IMR-90 (cell line): ENCODE data around the gene PFN1. TPM values are rescaled to one million over a fixed set of nuclear protein-coding genes. Genes with fewer than 3 reads are reported as not detected.

Source experiments
- ATAC-seq: fragments of 200-7000 bp; cut with Tn5 transposase; 2 replicates; pipeline ENCODE4 v1.9.1; 2020; ENCODE audit warnings: low read depth, mild to moderate bottlenecking, moderate library complexity
- BruUV-seq: library from RNA; stranded (reverse); fragments of 400-500 nt; replicated peaks from 2 replicates; lab custom pipeline; 2021; lab: Mats Ljungman, UMichigan
- CTCF ChIA-PET: fragments of 300-600 bp; formaldehyde crosslinking; extraction: SDS; loops from one replicate; lab custom pipeline; 2021; ENCODE audit warnings: antibody characterized with exemption; lab: Yijun Ruan, JAX
- POLR2A ChIA-PET: fragments of 300-600 bp; sonication (Branson Sonifier 250); formaldehyde crosslinking; loops from one replicate; lab custom pipeline; 2022; ENCODE audit warnings: antibody characterized with exemption; ENCODE audit not compliant: unreplicated experiment; lab: Charles Lee
- DNase-seq: peaks from one replicate; pipeline ENCODE4 v3.0.0; 2013
- H2AFZ ChIP-seq: replicated peaks from 2 replicates; pipeline ENCODE3; 2013; ENCODE audit warnings: low read length, mild to moderate bottlenecking; ENCODE audit not compliant: poor library complexity
- H2AK5ac ChIP-seq: 2 replicates; pipeline ENCODE4 v1.6.1; 2013; ENCODE audit warnings: low read depth, low read length, inconsistent platforms
- H2AK9ac ChIP-seq: replicated peaks from 2 replicates; pipeline ENCODE3; 2013; ENCODE audit warnings: mild to moderate bottlenecking, low read depth, low read length, moderate library complexity; ENCODE audit not compliant: poor library complexity
- H2BK120ac ChIP-seq: 2 replicates; pipeline ENCODE4 v1.6.1; 2013; ENCODE audit warnings: low read depth, low read length, inconsistent platforms
- H2BK15ac ChIP-seq: 3 replicates; pipeline ENCODE4 v1.6.1; 2013; ENCODE audit warnings: low read depth, low read length, inconsistent platforms
- H2BK20ac ChIP-seq: 2 replicates; pipeline ENCODE4 v1.6.1; 2013; ENCODE audit warnings: low read depth, mild to moderate bottlenecking, inconsistent platforms, low read length, moderate library complexity
- H2BK5ac ChIP-seq: 2 replicates; pipeline ENCODE4 v1.6.1; 2013; ENCODE audit warnings: mild to moderate bottlenecking, low read depth, low read length, inconsistent platforms; ENCODE audit not compliant: poor library complexity, severe bottlenecking
- H3K14ac ChIP-seq: replicated peaks from 2 replicates; pipeline ENCODE4 v1.6.1; 2013; ENCODE audit warnings: low read depth, low read length, inconsistent platforms
- H3K18ac ChIP-seq: 2 replicates; pipeline ENCODE4 v1.6.1; 2013; ENCODE audit warnings: low read depth, low read length, control low read depth
- H3K23ac ChIP-seq: 2 replicates; pipeline ENCODE4 v1.6.1; 2013; ENCODE audit warnings: low read depth, low read length, inconsistent platforms
- H3K27ac ChIP-seq: 2 replicates; pipeline ENCODE4 v1.5.1; 2013; ENCODE audit warnings: mild to moderate bottlenecking, control low read depth, low read length; ENCODE audit not compliant: insufficient read depth
- H3K27me3 ChIP-seq: 2 replicates; pipeline ENCODE4 v1.6.1; 2013; ENCODE audit warnings: low read length; ENCODE audit not compliant: control insufficient read depth, insufficient read depth
- H3K36me3 ChIP-seq: 2 replicates; pipeline ENCODE4 v1.6.1; 2013; ENCODE audit warnings: low read length, mixed read lengths; ENCODE audit not compliant: control insufficient read depth, insufficient read depth
- H3K4ac ChIP-seq: 2 replicates; pipeline ENCODE4 v1.6.1; 2013; ENCODE audit warnings: low read depth, low read length, inconsistent platforms
- H3K4me1 ChIP-seq: 2 replicates; pipeline ENCODE4 v1.6.1; 2013; ENCODE audit warnings: low read length, mixed read lengths; ENCODE audit not compliant: control insufficient read depth, insufficient read depth
- H3K4me2 ChIP-seq: 2 replicates; pipeline ENCODE4 v1.6.1; 2013; ENCODE audit warnings: low read depth, mild to moderate bottlenecking, control low read depth, low read length, moderate library complexity
- H3K4me3 ChIP-seq: 2 replicates; pipeline ENCODE4 v1.5.1; 2013; ENCODE audit warnings: low read depth, mild to moderate bottlenecking, control low read depth, low read length, moderate library complexity; ENCODE audit not compliant: insufficient read depth
- H3K56ac ChIP-seq: 2 replicates; pipeline ENCODE4 v1.6.1; 2013; ENCODE audit warnings: low read length, inconsistent platforms; ENCODE audit not compliant: insufficient read depth; ENCODE audit errors: extremely low read depth
- H3K79me1 ChIP-seq, 2 experiments: 2 replicates each; pipeline ENCODE4 v1.6.1; 2013; ENCODE audit warnings: low read length in 2 of 2, inconsistent platforms in 1 of 2, low read depth in 1 of 2
- H3K9ac ChIP-seq: 2 replicates; pipeline ENCODE4 v1.6.1; 2013; ENCODE audit warnings: low read depth, low read length, control low read depth
- H3K9me1 ChIP-seq: 2 replicates; pipeline ENCODE4 v1.6.1; 2013; ENCODE audit warnings: low read length, inconsistent platforms; ENCODE audit not compliant: insufficient read depth
- H3K9me3 ChIP-seq: 2 replicates; pipeline ENCODE4 v1.6.1; 2013; ENCODE audit warnings: low read length; ENCODE audit not compliant: control insufficient read depth, insufficient read depth
- H4K20me1 ChIP-seq: 2 replicates; pipeline ENCODE4 v1.6.1; 2013; ENCODE audit warnings: low read length, inconsistent platforms; ENCODE audit not compliant: insufficient read depth
- H4K5ac ChIP-seq: 2 replicates; pipeline ENCODE4 v1.6.1; 2013; ENCODE audit warnings: mild to moderate bottlenecking, low read depth, low read length, control low read depth
- H4K8ac ChIP-seq, 2 experiments: 2 replicates each; pipeline ENCODE4 v1.6.1; 2013; ENCODE audit warnings: low read depth in 2 of 2, low read length in 2 of 2, control low read depth in 1 of 2, inconsistent platforms in 1 of 2
- H4K91ac ChIP-seq: 2 replicates; pipeline ENCODE4 v1.6.1; 2013; ENCODE audit warnings: low read depth, low read length, inconsistent platforms; ENCODE audit not compliant: insufficient read depth
- BHLHE40 ChIP-seq: fragments of 150-350 bp; IDR thresholded peaks from 2 replicates; pipeline ENCODE4 v1.6.1; 2016; ENCODE audit warnings: mild to moderate bottlenecking, low read depth, low read length
- CEBPB ChIP-seq: IDR thresholded peaks from 2 replicates; pipeline ENCODE4 v1.6.1; 2012; ENCODE audit warnings: low read depth, low read length, improper control_type of control experiment
- CHD1 ChIP-seq: IDR thresholded peaks from 2 replicates; pipeline ENCODE4 v1.6.1; 2012; ENCODE audit warnings: low read depth, low read length, improper control_type of control experiment
- ELK1 ChIP-seq: fragments of 150-350 bp; IDR thresholded peaks from 2 replicates; pipeline ENCODE4 v1.6.1; 2016; ENCODE audit warnings: low read depth, mild to moderate bottlenecking, low read length, moderate library complexity, borderline replicate concordance
- FOS ChIP-seq: fragments of 150-350 bp; IDR thresholded peaks from 2 replicates; pipeline ENCODE4 v1.6.1; 2016; ENCODE audit warnings: low read depth, low read length
- MAFK ChIP-seq: IDR thresholded peaks from 2 replicates; pipeline ENCODE4 v1.6.1; 2012; ENCODE audit warnings: low read depth, low read length, improper control_type of control experiment
- MXI1 ChIP-seq: IDR thresholded peaks from 2 replicates; pipeline ENCODE4 v1.6.1; 2012; ENCODE audit warnings: low read depth, mild to moderate bottlenecking, low read length, moderate library complexity, borderline replicate concordance
- NFE2L2 ChIP-seq: fragments of 150-350 bp; IDR thresholded peaks from 2 replicates; pipeline ENCODE4 v1.6.1; 2016; ENCODE audit warnings: low read depth, mild to moderate bottlenecking, low read length
- POLR2A ChIP-seq: IDR thresholded peaks from 2 replicates; pipeline ENCODE4 v1.6.1; 2012; ENCODE audit warnings: mild to moderate bottlenecking, low read depth, low read length
- RAD21 ChIP-seq: IDR thresholded peaks from 2 replicates; pipeline ENCODE4 v1.6.1; 2012; ENCODE audit warnings: low read length, improper control_type of control experiment
- RCOR1 ChIP-seq: IDR thresholded peaks from 2 replicates; pipeline ENCODE4 v1.6.1; 2012; ENCODE audit warnings: mild to moderate bottlenecking, low read length, improper control_type of control experiment; ENCODE audit not compliant: insufficient replicate concordance
- RFX5 ChIP-seq: IDR thresholded peaks from 2 replicates; pipeline ENCODE4 v1.8.0; 2012; ENCODE audit warnings: low read depth, mild to moderate bottlenecking, low read length, moderate library complexity
- SMC3 ChIP-seq: fragments of 150-350 bp; IDR thresholded peaks from 2 replicates; pipeline ENCODE4 v1.6.1; 2016; ENCODE audit warnings: low read depth, mild to moderate bottlenecking, antibody characterized with exemption, low read length, moderate library complexity
- USF2 ChIP-seq: fragments of 150-350 bp; IDR thresholded peaks from 2 replicates; pipeline ENCODE4 v1.6.1; 2017; ENCODE audit warnings: mild to moderate bottlenecking, antibody characterized with exemption, low read length, low read depth
- WGBS, 2 experiments: methylation state at CpG; one replicate each; pipeline versions ENCODE4 v1.1.5 to v1.1.7; 2013; ENCODE audit warnings: missing lambda C conversion rate in 2 of 2; ENCODE audit not compliant: insufficient read length in 1 of 2; ENCODE audit errors: extremely low coverage in 2 of 2; 5-methylcytosine and 5-hydroxymethylcytosine counted together
- dilution Hi-C: fragments of 300-500 bp; cut with HindIII; formaldehyde crosslinking; loops from one replicate; pipeline ENCODE4 v1.14.3; 2018; ENCODE audit warnings: low sequenced_read_pairs; ENCODE audit not compliant: unreplicated experiment
- in situ Hi-C: fragments of 300-500 bp; cut with MboI; formaldehyde crosslinking; loops from 3 replicates; pipeline ENCODE4 v1.14.3; 2019; ENCODE audit warnings: low sequenced_read_pairs, inconsistent platforms, mixed read lengths
- intact Hi-C: fragments of 100-400 bp; cut with micrococcal nuclease; formaldehyde crosslinking; loops from 2 replicates; pipeline ENCODE4 v1.10.0; 2022
- polyA plus RNA-seq, 3 experiments: library from polyadenylated mRNA; depleted of rRNA; stranded (reverse); fragments of >200 nt; gene quantifications; 2 replicates each; pipeline ENCODE4 v1.2.3, GENCODE V29; 2012; ENCODE audit warnings: low replicate concordance in 1 of 3
- total RNA-seq: library from RNA; depleted of rRNA; stranded (reverse); fragments of >200 nt; gene quantifications from 2 replicates; pipeline ENCODE4 v1.2.3, GENCODE V29; 2012

PFN1 gene
- total and polyA plus RNA-seq, 2 of the 4 experiments (the other 2 are of a cell fraction): 348 to 1,671 TPM

GRCh38 chr17:4986951-4987766, 38.8 kb upstream of the PFN1 start, which contains the start of gene CAMTA2 (continued):
- no peak for TF ChIP-seq RCOR1

- Histone ChIP-seq H4K5ac (peak overlapping the region; percentile 59), H2AFZ (peak overlapping the region; percentile 99), H3K9ac (peak overlapping the region; percentile 82), H4K8ac (peak overlapping the region; percentile 93 to 97; a peak in 2 of 4 replicates), H3K4me1 (peaks cover 7% of the 10 kb centered on the region), H4K91ac (peak overlapping the region; percentile 11), H3K27me3 (no peaks in the 10 kb centered on the region), H2BK15ac (no peak overlapping the region; the same call in 2 of the 3 replicates), H4K20me1 (no peaks in the 10 kb centered on the region), H3K9me1 (peaks cover 21% of the 10 kb centered on the region), H3K9me3 (no peaks in the 10 kb centered on the region), H2BK20ac (no peak overlapping the region), H3K79me1 (peaks cover 17 to 54% of the 10 kb centered on the region in 2 experiments; a peak in 3 of 4 replicates), H3K14ac (peak overlapping the region; percentile 81), H3K36me3 (peaks cover 11% of the 10 kb centered on the region), H3K4me2 (peak overlapping the region; percentile 91), H2AK5ac (peak overlapping the region; percentile 90), H3K18ac (no peak overlapping the region), H3K4me3 (peak overlapping the region; percentile 72), H2BK120ac (no peak overlapping the region), H3K56ac (peak overlapping the region; percentile 24; the same call in 1 of the 2 replicates), H3K23ac (peak overlapping the region; percentile 56; the same call in 1 of the 2 replicates), H3K4ac (peak overlapping the region; percentile 83), H3K27ac (peak overlapping the region; percentile 58; the same call in 1 of the 2 replicates), H2AK9ac (peak overlapping the region; percentile 100), H2BK5ac (peak overlapping the region; percentile 84)
- dilution Hi-C loops (no loop called here), in situ Hi-C loops (no loop called here), intact Hi-C loops (loop anchor here (1.0 kb wide), 1 partner anchor 77 kb away; no protein-coding TSS in a partner anchor)
- BruUV-seq: no TSS peak
- ChIA-PET CTCF (interaction anchor here (1.0 to 2.1 kb wide), 2 partner anchors 11 to 19 kb away, joined by 3 to 11 read pairs; partner anchors contain the start of genes INCA1, KIF1C and SPAG7), POLR2A (no interaction called here)
- DNase-seq (no peak), ATAC-seq (no peak)
- 29% methylated on average over 1 of the region's 5 CpGs; no CpG with 5 or more reads in 1 of the 2 experiments for WGBS, 2 experiments
- no peak for TF ChIP-seq CEBPB
- no peak for TF ChIP-seq BHLHE40
- TF ChIP-seq SMC3: no peak
- no peak for TF ChIP-seq NFE2L2
- no peak for TF ChIP-seq CHD1
- TF ChIP-seq FOS: no peak
- TF ChIP-seq MXI1: no peak
- TF ChIP-seq RFX5: no peak
- TF ChIP-seq USF2: no peak
- TF ChIP-seq RAD21: no peak
- no peak for TF ChIP-seq RCOR1
- TF ChIP-seq ELK1: no peak
- TF ChIP-seq MAFK: no peak
- TF ChIP-seq POLR2A: no peak
These were observed 38.1 kb upstream of the PFN1 start for GRCh38 chr17:4986403-4986802.
